Measurements from ENCODE around the gene TEX14.

TEX14 gene

DNA sequence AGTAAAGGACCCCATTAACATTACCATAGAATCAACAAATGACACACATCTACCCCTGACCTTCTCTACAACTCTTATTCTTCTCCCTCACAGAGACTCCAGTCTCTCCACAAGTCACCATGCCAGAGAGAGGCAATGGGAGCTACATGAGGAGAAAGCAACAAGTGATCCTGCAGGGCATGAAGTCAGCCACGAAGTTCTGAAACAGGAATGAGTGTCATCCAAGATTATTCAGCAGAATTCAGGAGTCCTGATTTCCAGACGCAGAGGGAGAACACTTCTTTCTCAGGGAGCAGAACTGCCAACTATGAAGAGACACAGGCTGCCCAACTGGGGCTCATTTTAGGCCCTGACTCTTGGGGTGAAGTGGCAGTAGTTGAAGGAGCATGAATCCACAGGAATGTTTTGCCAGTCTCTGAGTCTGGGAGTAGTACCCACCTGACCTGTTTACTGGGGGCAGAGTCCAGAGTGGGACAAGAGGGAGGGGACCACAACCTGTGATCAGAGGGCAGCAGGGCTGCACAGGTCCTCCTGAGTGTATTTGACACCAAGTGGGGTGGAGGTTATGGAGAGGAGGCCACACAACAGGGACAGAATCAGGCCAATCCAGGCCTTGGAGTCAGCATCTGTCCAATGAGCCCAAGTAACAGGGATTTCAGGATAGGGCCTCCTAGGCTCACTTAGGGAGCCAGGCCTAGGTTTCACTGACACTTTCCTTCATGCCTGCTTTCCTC lies 175.0 kb downstream of the TEX14 start:
- Histone ChIP-seq H3K4me1 (ENCODE audit: control insufficient read depth, insufficient read depth, low read depth, low read length) (peaks cover 20% of the 10 kb centered on the region), H3K4me3 (ENCODE audit: insufficient read depth in 1 of 2, low read depth in 1 of 2, low read length in 2 of 2) (peak overlapping the region; percentile 61 to 93), H3K9ac (ENCODE audit: low read length) (peak overlapping the region; percentile 84), H4K8ac (ENCODE audit: low read length) (peak overlapping the region; percentile 5), H3K36me3 (ENCODE audit: control insufficient read depth in 1 of 2, insufficient read depth in 2 of 2, low read depth in 1 of 2, low read length in 2 of 2) (peaks cover 7 to 8% of the 10 kb centered on the region in 2 experiments), H3K27me3 (ENCODE audit: control insufficient read depth in 1 of 2, insufficient read depth in 1 of 2, low read length in 2 of 2) (peaks cover 0 to 3% of the 10 kb centered on the region in 2 experiments), H3K79me1 (replicated peaks; ENCODE audit: low read length, poor library complexity, severe bottlenecking) (peaks cover 16% of the 10 kb centered on the region), H2BK15ac (ENCODE audit: low read depth, poor library complexity, severe bottlenecking) (peak overlapping the region; percentile 31), H3K18ac (ENCODE audit: low read depth in 1 of 2, low read length in 2 of 2) (peak overlapping the region in 1 of 2 experiments; percentile 69), H3K27ac (ENCODE audit: low read length, poor library complexity, severe bottlenecking) (peak overlapping the region; percentile 63), H3K23ac (ENCODE audit: low read length in 2 of 2) (no peak overlapping the region), H2AK5ac (ENCODE audit: low read length, severe bottlenecking) (peak overlapping the region; percentile 14), H3K4ac (ENCODE audit: low read depth in 1 of 2, low read length in 2 of 2) (peak overlapping the region; percentile 22 to 55), H2BK5ac (ENCODE audit: low read depth, low read length, poor library complexity, severe bottlenecking) (no peak overlapping the region), H2BK12ac (ENCODE audit: low read length in 2 of 2) (peak overlapping the region; percentile 18 to 51), H2AFZ (ENCODE audit: low read depth, low read length) (no peak overlapping the region), H3K14ac (ENCODE audit: low read length in 2 of 2) (peak overlapping the region in 1 of 2 experiments; percentile 9), H3K4me2 (ENCODE audit: low read length, poor library complexity, severe bottlenecking) (peak overlapping the region; percentile 71), H4K91ac (ENCODE audit: low read length) (peak overlapping the region; percentile 30), H2BK120ac (ENCODE audit: low read depth, low read length) (peak overlapping the region; percentile 74), H3K9me3 (ENCODE audit: control insufficient read depth, low read length) (no peaks in the 10 kb centered on the region)
- WGBS = 90% methylated on average over 2 of the region's 2 CpGs
- DNase-seq = no peak

DNA sequence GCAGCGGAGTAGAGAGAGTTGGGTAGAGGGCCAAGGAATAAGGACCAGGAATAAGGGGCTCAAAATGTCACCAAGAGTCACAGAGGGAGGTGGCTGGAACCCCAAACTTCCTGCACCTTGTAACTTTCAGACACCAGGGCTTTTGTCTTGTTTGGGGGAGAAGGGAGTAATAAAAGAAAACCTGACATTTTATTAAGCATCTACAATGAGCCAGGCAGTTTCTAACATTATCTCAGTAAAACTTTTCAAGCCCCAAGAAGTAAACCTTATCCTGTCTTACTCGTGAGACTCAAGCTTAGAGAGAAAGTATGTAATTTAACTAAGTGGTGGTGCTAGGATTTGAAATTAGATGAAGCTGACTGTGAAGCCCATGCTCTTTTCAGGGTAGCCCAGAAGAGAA lies 176.6 kb downstream of the TEX14 start:
- no peak overlapping the region for H4K8ac ChIP-seq (ENCODE audit: low read length)
- no peak overlapping the region for H3K18ac ChIP-seq (ENCODE audit: low read depth in 1 of 2, low read length in 2 of 2)
- H2AFZ ChIP-seq (ENCODE audit: low read depth, low read length) = no peak overlapping the region
- H3K9me3 ChIP-seq (ENCODE audit: control insufficient read depth, low read length) = no peaks in the 10 kb centered on the region
- peaks cover 16 to 22% of the 10 kb centered on the region in 2 experiments for H3K36me3 ChIP-seq (ENCODE audit: control insufficient read depth in 1 of 2, insufficient read depth in 2 of 2, low read depth in 1 of 2, low read length in 2 of 2)
- H4K91ac ChIP-seq (ENCODE audit: low read length) = no peak overlapping the region
- H3K14ac ChIP-seq (ENCODE audit: low read length in 2 of 2) = no peak overlapping the region
- no peak overlapping the region for H2BK5ac ChIP-seq (ENCODE audit: low read depth, low read length, poor library complexity, severe bottlenecking)
- peaks cover 24% of the 10 kb centered on the region for H3K79me1 ChIP-seq (replicated peaks; ENCODE audit: low read length, poor library complexity, severe bottlenecking)
- no peak overlapping the region for H3K4ac ChIP-seq (ENCODE audit: low read depth in 1 of 2, low read length in 2 of 2)
- H3K4me1 ChIP-seq (ENCODE audit: control insufficient read depth, insufficient read depth, low read depth, low read length) = peaks cover 20% of the 10 kb centered on the region
- 97% methylated on average over 2 of the region's 2 CpGs for WGBS
- no peak overlapping the region for H3K23ac ChIP-seq (ENCODE audit: low read length in 2 of 2)
- no peak overlapping the region for H2BK12ac ChIP-seq (ENCODE audit: low read length in 2 of 2)
- H2BK120ac ChIP-seq (ENCODE audit: low read depth, low read length) = no peak overlapping the region
- no peak for DNase-seq
- H3K4me2 ChIP-seq (ENCODE audit: low read length, poor library complexity, severe bottlenecking) = no peak overlapping the region
- H2AK5ac ChIP-seq (ENCODE audit: low read length, severe bottlenecking) = no peak overlapping the region
- H3K4me3 ChIP-seq (ENCODE audit: insufficient read depth in 1 of 2, low read depth in 1 of 2, low read length in 2 of 2) = peak overlapping the region in 1 of 2 experiments; percentile 85
- peak overlapping the region; percentile 58 for H3K9ac ChIP-seq (ENCODE audit: low read length)
- H2BK15ac ChIP-seq (ENCODE audit: low read depth, poor library complexity, severe bottlenecking) = no peak overlapping the region
- H3K27ac ChIP-seq (ENCODE audit: low read length, poor library complexity, severe bottlenecking) = no peak overlapping the region
- no peaks in the 10 kb centered on the region for H3K27me3 ChIP-seq (ENCODE audit: control insufficient read depth in 1 of 2, insufficient read depth in 1 of 2, low read length in 2 of 2)

DNA sequence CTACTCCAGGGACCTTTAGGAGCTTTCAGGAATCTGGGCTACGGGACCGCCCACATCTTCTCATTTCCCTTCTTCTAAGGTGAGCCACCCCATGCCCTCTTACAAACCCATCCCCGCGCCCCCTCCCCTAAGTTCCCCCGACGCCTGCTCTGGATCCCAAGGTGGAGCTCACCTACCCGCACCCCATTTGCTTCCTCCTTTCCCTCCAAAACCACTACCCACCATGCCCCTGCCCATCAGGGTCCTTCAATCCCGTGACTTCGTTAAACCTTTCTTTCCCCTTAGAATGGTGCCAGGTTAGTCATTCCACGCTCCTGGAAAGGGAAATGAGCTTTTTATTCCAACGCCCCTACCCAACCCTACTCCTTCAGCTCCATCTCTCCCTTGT lies 177.1 kb downstream of the TEX14 start:
- Histone ChIP-seq H2AK5ac (ENCODE audit: low read length, severe bottlenecking) (peak overlapping the region; percentile 36), H3K9me3 (ENCODE audit: control insufficient read depth, low read length) (no peaks in the 10 kb centered on the region), H3K79me1 (replicated peaks; ENCODE audit: low read length, poor library complexity, severe bottlenecking) (peaks cover 29% of the 10 kb centered on the region), H3K4me3 (ENCODE audit: insufficient read depth in 1 of 2, low read depth in 1 of 2, low read length in 2 of 2) (peak overlapping the region; percentile 78 to 85), H3K23ac (ENCODE audit: low read length in 2 of 2) (no peak overlapping the region), H3K27me3 (ENCODE audit: control insufficient read depth in 1 of 2, insufficient read depth in 1 of 2, low read length in 2 of 2) (no peaks in the 10 kb centered on the region), H2BK15ac (ENCODE audit: low read depth, poor library complexity, severe bottlenecking) (no peak overlapping the region), H3K9ac (ENCODE audit: low read length) (peak overlapping the region; percentile 58), H3K4ac (ENCODE audit: low read depth in 1 of 2, low read length in 2 of 2) (no peak overlapping the region), H2BK12ac (ENCODE audit: low read length in 2 of 2) (no peak overlapping the region), H3K4me1 (ENCODE audit: control insufficient read depth, insufficient read depth, low read depth, low read length) (peaks cover 20% of the 10 kb centered on the region), H4K91ac (ENCODE audit: low read length) (no peak overlapping the region), H2BK120ac (ENCODE audit: low read depth, low read length) (no peak overlapping the region), H3K18ac (ENCODE audit: low read depth in 1 of 2, low read length in 2 of 2) (peak overlapping the region in 1 of 2 experiments; percentile 46), H4K8ac (ENCODE audit: low read length) (peak overlapping the region; percentile 66), H3K14ac (ENCODE audit: low read length in 2 of 2) (no peak overlapping the region), H3K27ac (ENCODE audit: low read length, poor library complexity, severe bottlenecking) (no peak overlapping the region), H3K36me3 (ENCODE audit: control insufficient read depth in 1 of 2, insufficient read depth in 2 of 2, low read depth in 1 of 2, low read length in 2 of 2) (peaks cover 19 to 27% of the 10 kb centered on the region in 2 experiments), H3K4me2 (ENCODE audit: low read length, poor library complexity, severe bottlenecking) (peak overlapping the region; percentile 86), H2AFZ (ENCODE audit: low read depth, low read length) (no peak overlapping the region), H2BK5ac (ENCODE audit: low read depth, low read length, poor library complexity, severe bottlenecking) (no peak overlapping the region)
- DNase-seq = no peak
- 18% methylated on average over 10 of the region's 11 CpGs for WGBS

DNA sequence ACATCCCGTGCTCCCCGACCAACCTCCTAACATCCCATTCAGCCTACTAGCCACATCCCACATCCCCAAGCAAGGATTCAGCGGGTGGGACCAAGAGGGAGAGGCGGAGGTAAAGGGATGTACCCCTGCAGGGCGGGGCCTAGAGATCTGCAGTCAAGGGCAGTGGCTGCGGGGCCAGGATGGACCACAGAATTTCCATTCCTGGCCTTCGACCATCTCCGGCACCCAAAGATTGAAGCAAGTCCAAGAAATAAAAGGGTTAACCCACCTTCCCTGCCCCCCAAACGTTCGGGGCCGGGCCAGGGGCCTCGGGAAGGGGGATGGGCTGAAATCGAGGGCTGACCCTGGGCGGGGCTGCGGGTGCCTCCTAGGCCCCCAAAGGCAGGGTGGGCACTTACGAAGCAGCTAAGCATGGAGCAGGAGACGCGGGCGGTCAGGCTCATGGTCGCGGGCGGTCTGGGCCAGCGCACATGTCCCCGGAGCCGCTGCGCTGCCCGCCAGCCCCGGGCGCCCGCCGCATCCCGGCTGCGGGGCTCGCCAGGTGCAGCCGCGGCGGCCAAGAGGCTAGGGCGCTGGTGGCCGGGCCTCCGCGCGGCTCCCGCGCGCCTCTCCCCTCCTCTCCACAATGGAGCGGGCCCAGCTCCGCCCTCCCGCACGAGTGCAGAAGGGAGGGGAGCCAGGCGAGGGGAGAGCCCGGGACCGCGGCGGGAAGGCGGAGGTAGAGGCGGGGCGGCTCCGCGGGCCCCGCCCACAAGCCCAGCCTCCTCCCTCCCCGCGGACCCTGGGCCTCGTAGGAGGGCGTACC lies 177.7 kb downstream of the TEX14 start, which contains the start of gene MTMR4:
Gene MTMR4, minus strand, starts transcription at position 674 of the 805 bp plus-strand sequence. Its CDS starts 231 bp downstream, at position 443.
- Histone ChIP-seq H3K23ac (ENCODE audit: low read length in 2 of 2) (peak within 1 kb of the TSS in 1 of 2 experiments; percentile 95), H3K4me3 (ENCODE audit: insufficient read depth in 1 of 2, low read depth in 1 of 2, low read length in 2 of 2) (peak within 1 kb of the TSS; percentile 78 to 85), H3K79me1 (replicated peaks; ENCODE audit: low read length, poor library complexity, severe bottlenecking) (peaks cover 32% of the 10 kb centered on the region), H3K9me3 (ENCODE audit: control insufficient read depth, low read length) (no peaks in the 10 kb centered on the region), H2BK5ac (ENCODE audit: low read depth, low read length, poor library complexity, severe bottlenecking) (no peak within 1 kb of the TSS), H4K91ac (ENCODE audit: low read length) (peak within 1 kb of the TSS; percentile 9), H3K27me3 (ENCODE audit: control insufficient read depth in 1 of 2, insufficient read depth in 1 of 2, low read length in 2 of 2) (no peaks in the 10 kb centered on the region), H3K4me2 (ENCODE audit: low read length, poor library complexity, severe bottlenecking) (peak within 1 kb of the TSS; percentile 86), H2BK15ac (ENCODE audit: low read depth, poor library complexity, severe bottlenecking) (peak within 1 kb of the TSS; percentile 0), H2AFZ (ENCODE audit: low read depth, low read length) (peak within 1 kb of the TSS; percentile 73), H3K4ac (ENCODE audit: low read depth in 1 of 2, low read length in 2 of 2) (peak within 1 kb of the TSS; percentile 46 to 50), H3K14ac (ENCODE audit: low read length in 2 of 2) (peak within 1 kb of the TSS in 1 of 2 experiments; percentile 95), H3K36me3 (ENCODE audit: control insufficient read depth in 1 of 2, insufficient read depth in 2 of 2, low read depth in 1 of 2, low read length in 2 of 2) (peaks cover 23 to 33% of the 10 kb centered on the region in 2 experiments), H2BK120ac (ENCODE audit: low read depth, low read length) (peak within 1 kb of the TSS; percentile 82), H3K9ac (ENCODE audit: low read length) (peak within 1 kb of the TSS; percentile 85), H2AK5ac (ENCODE audit: low read length, severe bottlenecking) (peak within 1 kb of the TSS; percentile 36), H3K18ac (ENCODE audit: low read depth in 1 of 2, low read length in 2 of 2) (peak within 1 kb of the TSS; percentile 40 to 93), H3K27ac (ENCODE audit: low read length, poor library complexity, severe bottlenecking) (no peak within 1 kb of the TSS), H2BK12ac (ENCODE audit: low read length in 2 of 2) (peak within 1 kb of the TSS in 1 of 2 experiments; percentile 15), H3K4me1 (ENCODE audit: control insufficient read depth, insufficient read depth, low read depth, low read length) (peaks cover 20% of the 10 kb centered on the region), H4K8ac (ENCODE audit: low read length) (peak within 1 kb of the TSS; percentile 66)
- 0% methylated on average over 28 of the region's 64 CpGs for WGBS
- peak; percentile 81 for DNase-seq
